SU-DHL-6 (cell line): ENCODE measurements around the gene EPHB2.

Experiments
- H2AFZ ChIP-seq: fragments of 200-600 bp; sonication (generic); 2 replicates; pipeline ENCODE4 v1.6.1; 2014; ENCODE audit warnings: low read depth, mild to moderate bottlenecking, moderate library complexity, mixed read lengths, antibody characterized with exemption, low read length; ENCODE audit not compliant: severe bottlenecking
- H3F3A ChIP-seq: fragments of 200-600 bp; shearing (Covaris generic); 2 replicates; pipeline ENCODE4 v1.6.0; 2016; ENCODE audit warnings: antibody characterized with exemption, mild to moderate bottlenecking; ENCODE audit not compliant: insufficient read depth
- H3K27ac ChIP-seq: fragments of 200-600 bp; sonication (generic); 2 replicates; pipeline ENCODE4 v1.5.1; 2016; ENCODE audit warnings: low read depth, mild to moderate bottlenecking, low read length, moderate library complexity, mixed read lengths
- H3K27me3 ChIP-seq: fragments of 200-600 bp; sonication (generic), shearing (Covaris generic); 2 replicates; pipeline ENCODE4 v1.6.0; 2014; ENCODE audit warnings: mild to moderate bottlenecking, low read length
- H3K36me3 ChIP-seq: fragments of 200-600 bp; sonication (generic); 2 replicates; pipeline ENCODE4 v1.6.1; 2014; ENCODE audit warnings: mild to moderate bottlenecking, low read length, mixed read lengths
- H3K4me2 ChIP-seq: fragments of 300-600, 200-600 bp; shearing (Covaris generic), sonication (generic); 2 replicates; pipeline ENCODE4 v1.6.0; 2014; ENCODE audit warnings: low read length, low read depth, mild to moderate bottlenecking; ENCODE audit not compliant: poor library complexity, severe bottlenecking
- H3K4me3 ChIP-seq: fragments of 200-600 bp; sonication (generic); 2 replicates; pipeline ENCODE4 v1.5.1; 2014; ENCODE audit warnings: antibody characterized with exemption, low read length, mild to moderate bottlenecking, mixed read lengths; ENCODE audit not compliant: insufficient read depth, poor library complexity, severe bottlenecking
- H3K79me2 ChIP-seq: fragments of 200-600 bp; sonication (generic); 2 replicates; pipeline ENCODE4 v1.6.1; 2014; ENCODE audit warnings: mild to moderate bottlenecking, low read length, moderate library complexity; ENCODE audit not compliant: insufficient read depth
- H3K9ac ChIP-seq: fragments of 200-600 bp; sonication (generic); 2 replicates; pipeline ENCODE4 v1.7.0; 2014; ENCODE audit warnings: mild to moderate bottlenecking, low read length
- H3K9me2 ChIP-seq: fragments of 200-600 bp; sonication (generic); replicated peaks from 2 replicates; pipeline ENCODE4 v1.6.1; 2014; ENCODE audit warnings: low read length; ENCODE audit not compliant: insufficient read depth
- H3K9me3 ChIP-seq: fragments of 200-600 bp; sonication (generic); 2 replicates; pipeline ENCODE4 v1.6.1; 2014; ENCODE audit warnings: low read length, mixed read lengths; ENCODE audit not compliant: insufficient read depth
- H4K20me1 ChIP-seq: fragments of 200-600 bp; sonication (generic); 2 replicates; pipeline ENCODE4 v1.6.1; 2014; ENCODE audit warnings: low read depth, mild to moderate bottlenecking, antibody characterized with exemption, low read length, moderate library complexity, mixed read lengths
- CTCF ChIP-seq: fragments of 200-600 bp; sonication (generic); IDR thresholded peaks from one replicate; pipeline ENCODE4 v1.5.1; 2017; ENCODE audit warnings: antibody characterized with exemption, mild to moderate bottlenecking, low read length, moderate library complexity; ENCODE audit not compliant: insufficient read depth, poor library complexity, severe bottlenecking
- EZH2phosphoT487 ChIP-seq: fragments of 200-600 bp; sonication (generic), shearing (Covaris generic); conservative IDR thresholded peaks from 2 replicates; pipeline ENCODE4 v1.6.1; 2018; ENCODE audit warnings: mild to moderate bottlenecking, antibody characterized with exemption, low read length, moderate library complexity, mixed read lengths

The EPHB2 gene

GRCh38 chr1:22877980-22878379 is 167.3 kb downstream of the EPHB2 start:
- no peak overlapping the region for H3K4me2 ChIP-seq
- H3K27me3 ChIP-seq: no peaks in the 10 kb centered on the region
- H3K79me2 ChIP-seq: no peaks in the 10 kb centered on the region
- no peak overlapping the region for H3K9ac ChIP-seq
- H3K4me3 ChIP-seq: no peak overlapping the region
- TF ChIP-seq EZH2phosphoT487 (no peak), CTCF (no peak)
- no peaks in the 10 kb centered on the region for H3K9me2 ChIP-seq
- no peaks in the 10 kb centered on the region for H3F3A ChIP-seq
- H3K36me3 ChIP-seq: no peaks in the 10 kb centered on the region
- no peak overlapping the region for H3K27ac ChIP-seq
- H4K20me1 ChIP-seq: no peaks in the 10 kb centered on the region
- H2AFZ ChIP-seq: no peak overlapping the region
- H3K9me3 ChIP-seq: no peaks in the 10 kb centered on the region

GRCh38 chr1:22878626-22879025 is 168.0 kb downstream of the EPHB2 start:
- TF ChIP-seq EZH2phosphoT487 (no peak), CTCF (no peak)
- Histone ChIP-seq H3K79me2 (no peaks in the 10 kb centered on the region), H3K27ac (no peak overlapping the region), H3K36me3 (no peaks in the 10 kb centered on the region), H4K20me1 (no peaks in the 10 kb centered on the region), H3K9me2 (no peaks in the 10 kb centered on the region), H3K27me3 (no peaks in the 10 kb centered on the region), H3F3A (no peaks in the 10 kb centered on the region), H3K9ac (no peak overlapping the region), H3K4me2 (no peak overlapping the region), H3K4me3 (no peak overlapping the region), H2AFZ (no peak overlapping the region), H3K9me3 (no peaks in the 10 kb centered on the region)

- Histone ChIP-seq H3K27me3 (no peaks in the 10 kb centered on the region), H3K36me3 (no peaks in the 10 kb centered on the region), H3K4me2 (no peak overlapping the region), H4K20me1 (no peaks in the 10 kb centered on the region), H2AFZ (no peak overlapping the region), H3K4me3 (no peak overlapping the region), H3K27ac (no peak overlapping the region), H3F3A (no peaks in the 10 kb centered on the region), H3K79me2 (no peaks in the 10 kb centered on the region), H3K9ac (no peak overlapping the region), H3K9me2 (no peaks in the 10 kb centered on the region), H3K9me3 (no peaks in the 10 kb centered on the region)
- TF ChIP-seq EZH2phosphoT487: no peak
- no peak for TF ChIP-seq CTCF
Observed at GRCh38 chr1:22879445-22879844, 168.8 kb downstream of the EPHB2 start.
